NCI-H82 treated with DMSO at 0.1 percent for 48 hours (cell line): ENCODE results near the gene MFAP4.

Experiments
- DNase-seq: peaks from one replicate; lab custom pipeline; 2025; ENCODE audit not compliant: unreplicated experiment; lab: John Stamatoyannopoulos, UW

The MFAP4 gene

DNA sequence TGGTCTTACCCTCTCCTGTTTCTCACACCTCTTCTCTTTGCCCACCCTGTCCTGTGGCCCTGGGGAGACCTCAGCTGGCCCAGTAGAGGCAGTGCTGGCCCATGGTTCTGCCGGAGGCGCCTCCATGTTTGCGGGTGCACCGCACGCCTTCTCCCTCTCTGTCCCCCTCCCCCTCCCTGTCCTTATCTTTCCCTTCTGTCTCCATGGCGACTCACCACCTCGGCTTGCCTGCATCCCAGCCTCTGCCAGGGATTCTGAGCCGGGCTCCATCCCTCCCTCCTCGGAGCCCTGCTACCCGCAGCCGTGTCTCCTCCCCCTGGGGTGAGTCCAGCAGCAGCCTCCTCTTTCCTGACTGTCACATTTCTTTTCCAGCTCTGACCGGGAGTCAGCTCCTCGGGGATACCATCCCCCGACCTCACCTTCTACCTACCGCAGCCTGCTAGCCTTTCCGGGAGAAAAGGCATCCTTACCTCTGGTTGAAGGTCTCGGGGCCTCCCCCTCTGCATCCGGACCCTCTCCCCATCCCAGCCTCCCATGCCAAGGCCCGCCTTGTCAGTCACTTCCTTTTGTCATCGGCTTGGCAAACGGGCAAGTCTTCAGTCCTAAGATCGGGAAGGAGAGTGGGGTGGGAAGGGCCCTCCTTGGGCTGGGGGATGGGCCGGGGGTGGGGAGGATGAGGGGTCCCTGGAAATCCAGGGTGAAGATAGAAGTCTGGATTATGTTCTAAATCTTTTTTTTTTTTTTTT, 24.1 kb upstream of the MFAP4 start, which contains the start of gene RNF112:
RNF112 (plus strand) TSS at position 358 of the 746 bp plus-strand sequence; CDS start at position 535, 177 bp downstream.
- no peak for DNase-seq

DNA sequence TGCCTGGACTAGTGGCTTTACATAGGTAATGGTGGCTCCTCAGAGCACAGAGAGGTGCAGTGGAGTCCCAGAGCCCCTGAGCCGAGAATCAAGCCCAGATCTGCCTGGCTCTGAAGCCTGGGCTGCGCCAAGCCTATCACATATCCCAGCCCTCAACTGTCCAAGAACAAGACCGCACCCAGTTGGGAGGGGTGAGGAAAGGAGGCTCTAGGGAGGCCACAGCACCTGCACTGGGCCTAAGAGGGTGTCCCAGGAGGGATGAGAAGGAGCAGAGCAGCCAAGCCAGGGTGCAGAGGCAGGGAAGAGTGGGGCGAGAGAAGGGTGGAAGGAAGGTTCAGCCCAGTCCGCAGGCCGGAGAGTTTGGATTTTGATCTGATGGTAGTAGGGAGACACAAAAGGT, 23.1 kb upstream of the MFAP4 start:
- DNase-seq: no peak

DNA sequence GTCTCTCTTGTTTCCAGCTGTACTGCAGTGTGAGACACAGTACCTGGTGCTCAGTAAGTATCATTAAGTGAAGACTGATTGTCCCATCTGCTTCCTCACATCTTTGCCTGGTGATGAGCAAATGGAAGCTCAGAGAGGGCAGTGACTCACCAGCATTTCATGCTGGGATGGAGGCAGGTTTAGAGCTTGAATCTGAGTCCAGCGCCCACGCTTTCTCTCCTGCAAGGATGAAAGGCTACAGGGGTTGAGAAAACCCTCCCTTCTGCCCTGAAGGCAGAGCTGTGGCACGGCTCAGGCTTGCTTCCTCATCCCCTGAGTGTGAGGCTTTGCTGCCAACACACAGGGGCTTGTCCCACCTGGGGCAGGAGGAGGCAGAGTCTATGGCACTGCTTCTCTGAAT, 22.5 kb upstream of the MFAP4 start:
- no peak for DNase-seq

DNA sequence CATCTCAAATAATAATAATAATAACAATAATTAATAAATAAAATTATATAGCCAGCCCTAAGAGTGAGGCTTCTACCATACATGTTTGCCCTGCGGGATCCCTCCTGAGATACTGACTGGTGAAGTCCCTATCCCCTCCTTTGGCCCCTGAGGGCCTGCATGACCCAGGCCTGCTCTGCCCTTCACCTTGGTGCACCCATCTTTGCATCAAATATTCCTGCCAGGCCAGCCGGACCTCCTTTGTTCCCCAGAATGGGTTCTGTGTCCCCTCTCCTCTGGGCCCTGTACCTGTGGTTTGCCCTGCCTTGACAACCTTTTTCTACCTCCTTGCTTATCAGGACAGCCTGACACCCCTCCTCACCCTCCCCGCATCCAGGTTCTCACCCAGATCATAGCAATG, 22.1 kb upstream of the MFAP4 start:
- no peak for DNase-seq

DNA sequence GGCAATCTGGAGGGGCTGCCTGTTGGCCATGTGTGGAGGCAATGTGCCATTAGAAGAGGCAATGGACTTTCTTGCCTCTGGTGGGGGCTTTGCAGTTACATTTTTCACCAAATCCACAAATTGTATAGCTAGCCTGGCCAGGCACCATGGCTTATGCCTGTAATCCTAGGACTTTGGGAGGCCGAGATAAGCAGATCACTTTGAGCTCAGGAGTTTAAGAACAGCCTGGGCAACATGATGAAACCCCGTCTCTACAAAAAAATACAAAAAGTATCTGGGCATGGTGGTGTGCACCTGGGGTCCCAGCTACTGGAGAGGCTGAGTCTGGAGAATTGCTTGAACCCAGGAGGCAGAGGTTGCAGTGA, 21.3 kb upstream of the MFAP4 start:
- DNase-seq: no peak

DNA sequence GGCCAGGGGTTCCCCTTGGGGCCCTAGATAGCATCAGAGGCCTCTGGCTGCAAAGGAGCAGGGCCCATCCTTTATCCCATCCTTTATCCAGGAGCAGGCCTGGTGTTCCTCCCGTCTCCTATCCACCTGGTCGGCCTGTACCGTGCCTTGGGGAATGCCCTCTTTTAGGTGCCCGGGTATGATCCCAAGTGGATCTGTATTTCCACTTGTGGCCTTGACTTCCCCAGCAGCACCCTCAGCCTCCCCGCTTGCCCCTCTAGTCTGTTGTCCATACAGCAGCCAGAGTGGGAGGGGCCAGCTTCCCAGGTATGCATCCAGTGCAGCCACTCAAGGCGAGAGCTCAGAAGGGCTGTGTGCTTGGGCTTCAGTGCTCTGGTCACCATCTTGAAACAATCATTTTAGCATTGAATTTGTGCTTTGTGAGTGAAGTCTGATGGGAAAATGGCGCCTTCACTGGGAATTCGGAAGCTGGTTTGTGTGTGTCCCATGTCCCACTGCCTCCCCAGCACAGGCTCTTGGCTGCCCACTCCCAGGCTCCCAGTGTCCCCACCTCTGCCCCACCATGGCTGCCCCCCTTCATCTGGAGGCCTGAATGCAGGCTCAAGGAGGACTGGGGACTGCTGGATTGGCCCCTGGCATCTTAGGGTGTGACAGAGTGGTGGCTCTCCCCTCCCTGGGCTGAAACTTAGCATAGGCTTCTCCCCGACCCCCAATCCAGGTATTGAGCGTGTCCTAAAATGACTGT, 20.8 kb upstream of the MFAP4 start:
- DNase-seq: no peak

DNA sequence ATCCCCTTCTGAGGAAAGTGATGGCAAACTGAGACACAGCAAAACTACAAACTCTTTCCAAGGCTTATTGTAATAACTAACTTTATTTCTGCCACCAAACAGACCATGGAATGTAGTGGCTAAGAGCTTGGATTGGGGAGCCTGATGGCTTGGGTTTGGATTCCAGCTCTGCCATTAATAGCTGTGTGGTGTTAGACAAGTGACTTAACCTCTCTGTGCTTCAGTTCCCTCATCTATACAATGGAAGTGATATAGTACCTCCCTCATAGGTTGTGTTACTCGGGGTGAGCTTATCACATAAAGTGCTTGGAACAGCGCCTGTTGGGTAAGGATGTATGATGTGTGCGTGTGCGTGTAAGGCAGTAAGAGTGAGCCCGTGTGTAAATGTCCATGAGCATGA, 18.1 kb upstream of the MFAP4 start:
- no peak for DNase-seq

DNA sequence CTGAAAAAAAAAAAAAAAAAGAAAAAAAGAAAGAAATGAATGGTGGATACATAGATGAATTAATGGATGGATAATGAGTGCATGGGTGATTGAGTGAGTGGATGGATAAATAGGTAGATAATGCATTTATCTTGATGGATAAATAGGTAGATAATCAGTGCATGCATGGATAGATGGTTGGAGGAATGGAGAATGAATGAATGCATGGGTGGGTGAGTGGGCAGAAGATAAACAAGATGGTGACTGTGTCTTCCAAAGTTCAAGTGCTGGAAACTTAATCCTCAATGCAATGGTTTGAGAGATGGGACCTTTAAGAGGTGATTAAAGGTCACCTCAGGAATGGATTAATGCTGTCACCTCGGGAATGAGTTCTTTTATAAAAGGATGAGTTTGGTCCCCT, 17.3 kb upstream of the MFAP4 start:
- no peak for DNase-seq

DNA sequence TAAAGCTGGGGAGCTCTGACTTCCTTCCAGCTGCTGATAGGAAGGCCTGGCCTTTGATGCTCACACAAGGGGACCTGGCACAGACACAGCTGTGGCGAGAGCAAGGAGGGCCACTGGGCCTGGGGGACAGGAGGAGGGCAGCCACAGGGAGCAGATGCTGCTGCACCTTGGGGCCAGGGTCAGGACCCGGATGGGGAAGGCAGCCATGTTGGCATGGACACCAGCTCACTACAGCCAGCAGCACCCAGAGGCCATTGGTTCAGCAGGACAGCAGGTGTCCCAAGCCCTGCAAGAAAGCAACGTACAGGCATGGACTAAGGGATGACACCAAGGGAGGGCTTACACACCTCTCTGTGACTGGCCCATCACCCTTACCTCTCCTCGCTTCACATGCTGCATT, 16.0 kb upstream of the MFAP4 start:
- no peak for DNase-seq

DNA sequence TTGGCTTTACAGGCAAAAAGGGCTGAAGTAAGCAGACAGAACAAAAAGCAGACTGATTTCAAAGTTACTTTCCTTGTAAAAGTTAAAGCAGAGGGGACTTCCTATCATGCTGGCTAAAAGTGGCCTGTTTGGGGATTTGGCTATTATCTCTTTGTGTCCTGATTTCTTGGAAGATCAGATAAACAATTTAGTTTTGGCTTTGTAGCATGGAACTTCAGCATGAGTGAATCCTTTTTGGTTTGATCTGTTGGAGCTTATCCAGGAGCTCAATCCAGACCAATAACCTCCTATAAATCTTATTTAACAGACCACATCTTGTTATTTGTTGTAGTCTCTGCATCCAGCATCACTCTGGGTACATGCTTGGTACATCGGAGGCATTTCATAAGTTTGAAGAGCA, 15.2 kb upstream of the MFAP4 start:
- no peak for DNase-seq

DNA sequence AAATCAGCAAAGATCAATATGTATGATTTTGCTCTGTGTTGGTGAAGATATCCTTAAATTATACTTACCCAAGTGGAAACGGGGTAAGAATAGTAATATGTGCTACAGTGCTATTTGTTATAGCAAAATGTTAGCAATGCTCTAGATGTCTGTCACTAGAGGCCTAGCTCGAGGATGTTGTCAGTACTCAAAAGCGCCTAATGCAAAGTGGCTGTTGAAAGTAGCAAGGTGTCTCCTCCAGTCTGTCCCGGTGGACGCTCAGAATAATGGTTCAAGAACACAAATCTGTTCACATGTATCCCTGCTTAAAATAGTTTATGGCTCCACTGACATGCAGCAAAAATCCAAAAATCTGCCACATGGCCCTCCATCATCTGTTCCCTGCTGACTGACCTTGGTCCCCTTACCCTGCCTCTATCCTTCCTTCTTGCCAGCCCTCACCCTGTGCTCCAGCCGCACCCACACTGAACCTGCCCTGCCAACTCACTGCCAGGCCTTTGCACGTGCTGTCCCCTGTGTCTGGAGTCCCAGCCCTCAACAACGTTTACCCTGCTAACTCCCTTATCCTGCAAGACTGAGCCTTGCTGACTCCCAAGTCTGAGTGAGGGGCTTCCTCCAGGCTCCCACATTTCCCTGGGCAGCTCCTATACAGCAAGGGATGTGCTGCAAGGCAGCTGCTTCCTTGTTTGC, 14.5 kb upstream of the MFAP4 start:
- DNase-seq: no peak

DNA sequence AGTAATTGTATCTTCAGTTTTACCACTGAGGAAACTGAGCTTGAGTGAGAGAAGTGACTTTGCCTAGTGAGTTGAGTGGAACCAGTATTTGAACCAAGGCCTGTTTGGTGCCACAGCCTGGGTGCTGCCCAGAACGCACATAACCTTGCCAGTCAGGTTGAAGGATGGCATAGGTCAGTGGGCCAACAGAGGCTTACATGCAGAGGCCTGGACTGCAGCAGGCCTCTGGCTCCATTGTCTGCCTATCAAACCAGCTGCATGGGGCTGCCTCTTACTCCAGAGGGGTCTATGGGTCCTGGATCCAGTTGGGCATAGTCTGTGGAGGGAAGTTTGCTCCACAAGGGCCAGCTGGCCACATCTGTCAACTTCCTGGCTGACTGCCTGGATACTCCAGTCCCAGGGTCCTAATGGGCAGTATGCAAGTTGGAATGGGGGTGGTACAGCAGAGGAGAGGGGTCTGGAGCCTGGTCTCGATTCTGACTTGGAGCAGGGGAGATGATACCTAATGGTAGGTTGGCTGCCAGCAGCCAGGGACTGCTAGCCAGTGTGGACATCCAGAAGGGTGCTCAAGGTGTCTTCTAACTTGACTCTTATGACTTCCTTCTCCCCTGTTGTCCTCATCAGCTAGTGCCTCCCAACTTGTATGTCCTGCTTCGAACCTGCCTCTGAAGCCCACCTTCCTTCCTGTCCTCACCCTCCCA, 12.9 kb upstream of the MFAP4 start:
- no peak for DNase-seq

DNA sequence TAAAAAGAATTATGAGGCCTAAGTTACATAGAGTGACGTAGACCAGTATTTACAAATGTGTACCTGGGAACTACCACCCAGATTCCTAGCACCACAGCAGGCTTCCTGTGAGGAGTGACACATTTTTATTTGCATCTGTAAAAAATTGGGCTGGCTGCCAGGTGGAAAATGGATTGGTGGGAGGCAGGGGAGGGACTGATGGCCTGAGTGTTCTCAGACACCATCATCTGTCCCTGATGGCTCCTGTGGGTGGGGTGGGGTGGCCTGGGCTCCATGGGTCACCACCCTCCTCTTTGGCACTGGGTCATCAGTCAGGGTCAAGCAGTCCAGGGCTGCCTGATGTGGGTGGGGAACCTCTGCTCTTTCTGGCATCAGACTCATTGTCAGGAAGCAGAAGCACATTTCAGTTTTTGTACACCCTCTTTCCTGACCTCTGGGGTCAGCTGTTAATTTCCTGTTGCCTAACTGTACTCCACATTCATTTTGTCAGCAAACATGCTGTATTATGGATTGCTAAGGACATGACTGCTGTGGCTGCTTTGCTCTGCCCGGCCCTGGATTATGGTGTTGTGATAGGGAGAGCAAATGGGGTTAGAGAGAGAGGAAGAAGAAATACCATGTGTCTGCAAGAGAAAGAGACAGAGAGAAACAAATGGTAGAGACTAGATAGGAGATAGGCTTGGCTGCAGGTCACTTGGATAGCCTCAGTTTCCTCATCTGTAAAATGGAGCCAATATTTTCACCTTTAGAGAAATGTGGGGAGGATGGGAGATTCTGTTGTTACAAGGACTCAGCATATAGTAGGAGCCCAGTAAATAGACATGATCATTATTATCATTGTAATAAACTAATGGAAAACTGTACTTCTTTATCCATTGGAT, 11.6 kb upstream of the MFAP4 start:
- no peak for DNase-seq

DNA sequence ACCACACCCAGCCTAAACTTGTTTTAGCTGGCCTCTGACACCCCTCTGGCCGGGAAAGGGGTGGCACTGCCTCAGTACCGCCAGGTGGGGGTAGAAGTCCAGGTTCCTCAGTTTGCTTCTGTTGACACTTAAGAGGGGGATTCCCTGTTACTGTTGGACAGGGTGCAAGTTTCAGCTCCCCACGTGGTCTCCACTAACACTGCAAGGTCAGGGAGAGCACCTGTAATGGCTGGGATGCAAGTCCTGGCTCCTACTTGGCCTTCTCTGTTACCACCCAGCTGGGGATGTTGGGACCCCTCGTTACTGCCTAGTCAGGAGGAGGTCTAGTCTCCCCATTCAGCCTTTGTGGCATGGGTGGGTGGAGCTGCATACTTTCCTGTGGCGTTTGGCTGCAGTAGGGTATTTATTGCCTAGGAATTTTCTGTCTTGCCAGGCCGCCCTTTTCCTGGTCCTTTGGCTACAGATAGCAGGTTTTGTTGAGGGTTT, 10.6 kb upstream of the MFAP4 start:
- DNase-seq: no peak

DNA sequence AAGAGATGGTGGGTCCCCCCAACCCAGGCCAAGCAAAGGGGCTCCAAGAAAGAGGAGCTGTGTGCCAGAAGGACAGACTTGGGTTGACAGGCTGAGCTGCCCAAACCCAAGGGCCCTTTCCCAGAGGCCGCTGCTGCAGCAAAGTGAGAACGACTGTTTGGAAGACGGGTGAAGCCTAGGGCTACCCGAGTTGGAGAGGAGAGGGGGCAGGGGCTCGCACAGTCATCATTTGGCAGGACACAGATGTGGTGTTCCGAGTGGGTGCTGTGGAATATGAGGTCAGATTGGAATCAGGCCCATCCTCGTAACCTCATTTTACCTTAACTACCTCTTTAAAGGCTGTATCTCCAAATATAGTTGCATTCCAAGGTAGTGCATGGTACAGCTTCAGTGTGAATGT, 5.3 kb upstream of the MFAP4 start:
- no peak for DNase-seq

DNA sequence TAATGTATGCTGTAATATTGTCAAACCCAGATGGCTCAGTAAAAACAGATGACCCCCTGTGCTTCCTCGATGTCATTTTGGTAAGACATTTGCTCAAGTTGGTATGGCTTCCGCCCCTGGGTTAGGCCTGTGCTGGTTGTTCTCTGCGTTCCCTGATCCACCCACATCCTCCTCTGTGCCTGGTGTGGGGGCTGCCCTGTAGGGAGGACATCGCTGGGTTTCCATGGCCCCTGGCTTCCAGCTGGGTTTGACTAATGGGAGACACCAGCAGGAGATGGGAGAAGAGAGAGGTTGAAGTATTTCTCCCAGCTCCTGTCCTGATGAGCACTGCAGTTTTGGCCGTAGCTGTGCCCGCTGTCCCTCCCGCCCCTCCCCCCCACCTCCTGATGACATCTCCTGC, 4.4 kb upstream of the MFAP4 start:
- no peak for DNase-seq

DNA sequence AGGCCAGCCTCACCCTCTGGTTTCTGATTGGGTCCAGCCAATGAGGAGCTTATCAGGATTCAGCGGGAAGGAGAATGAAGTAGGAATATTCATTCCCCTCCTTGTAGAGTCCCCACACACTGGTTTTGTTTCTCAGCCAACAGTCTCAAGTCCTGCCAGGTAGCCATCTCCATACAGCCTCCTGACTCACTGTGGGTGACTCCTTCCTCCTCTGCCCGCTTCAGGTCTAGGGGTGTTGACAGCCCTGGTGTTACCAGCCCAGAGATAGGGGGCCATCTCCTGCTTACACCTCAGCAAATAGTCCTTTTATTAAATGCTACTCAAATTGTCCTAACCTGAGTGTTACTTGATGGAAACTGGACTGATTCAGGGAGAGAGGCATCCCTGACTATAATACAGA, 4.0 kb upstream of the MFAP4 start:
- DNase-seq: no peak

DNA sequence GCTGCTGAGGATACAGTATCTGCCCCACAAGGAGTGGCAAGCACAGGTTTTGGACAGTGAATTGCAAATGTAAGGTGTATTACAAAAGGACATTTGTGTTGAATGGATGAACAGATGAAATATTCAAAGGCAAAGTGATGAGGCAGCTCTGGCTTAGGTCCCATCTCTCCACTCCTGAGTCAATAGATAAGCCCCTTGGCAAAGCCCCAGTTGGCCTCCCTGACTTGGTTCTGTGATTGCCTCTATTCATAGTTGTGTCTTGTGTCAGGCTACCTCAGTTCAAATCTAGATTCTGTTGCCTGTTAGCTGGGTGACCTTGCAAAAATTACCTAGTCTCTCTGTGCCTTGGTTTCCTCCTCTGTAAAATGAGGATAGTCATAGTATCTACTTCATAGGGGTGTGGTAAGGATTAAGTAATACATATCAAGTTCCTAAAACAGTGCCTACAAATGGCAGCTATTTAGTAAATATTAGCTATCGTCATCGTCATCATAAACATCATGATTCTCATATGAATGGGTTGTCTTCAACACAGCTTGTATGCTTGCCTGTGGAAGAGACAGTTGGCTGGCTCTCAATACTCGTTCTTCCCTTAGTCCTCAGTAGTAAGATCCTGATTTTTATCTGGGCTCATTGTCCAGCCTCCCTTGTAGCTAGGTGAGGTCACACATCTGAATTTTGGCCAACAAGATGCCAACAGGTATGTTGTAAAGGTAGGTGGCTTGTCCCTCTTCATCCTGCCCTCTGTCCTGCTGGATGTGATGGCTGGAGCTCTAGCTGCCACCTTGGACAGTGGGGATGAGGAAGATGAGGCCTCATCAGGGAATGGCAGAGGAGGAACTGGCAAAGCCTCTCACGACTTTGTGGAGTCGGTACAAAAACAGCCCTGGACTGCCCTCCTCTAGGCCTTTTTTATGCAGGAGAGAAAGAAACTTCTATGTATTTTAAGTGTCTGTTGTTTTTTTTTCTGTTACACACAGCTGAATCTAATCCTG, 2.1 kb upstream of the MFAP4 start:
- no peak for DNase-seq

DNA sequence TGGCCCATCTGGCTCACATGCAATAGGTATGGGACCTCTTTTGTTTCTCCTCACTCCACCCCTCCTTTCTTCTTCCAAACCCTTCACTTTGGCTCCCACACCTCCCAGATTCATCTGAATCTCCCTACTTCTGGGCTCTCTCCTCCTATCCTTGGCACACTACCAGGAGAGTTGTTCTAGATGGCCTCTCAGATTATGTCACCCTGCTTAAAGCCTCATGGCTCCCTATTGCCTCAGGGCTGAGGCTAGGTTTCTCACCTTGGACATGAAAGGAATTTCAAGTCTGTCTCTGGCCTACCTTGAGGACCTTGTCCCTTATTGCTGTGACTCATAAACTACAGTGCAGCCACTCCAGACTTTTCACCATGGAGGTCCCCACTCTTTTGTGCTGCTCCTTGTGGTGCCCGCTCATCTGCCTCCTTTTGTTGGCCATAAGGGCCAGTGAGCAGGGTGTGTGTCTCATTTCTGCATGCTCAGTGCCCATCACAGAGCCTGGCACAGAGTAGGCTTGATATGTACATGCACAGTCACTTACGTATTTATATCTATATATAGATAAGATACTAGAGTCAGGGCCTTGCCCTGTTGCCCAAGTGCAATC, 1.0 kb upstream of the MFAP4 start:
- peak; percentile 36 for DNase-seq
